Stimulated activated CD8-positive, alpha-beta memory T cell treated with anti-CD3 and anti-CD28 coated beads, Interleukin-4, amount 100 ng/mL, for 48 hours (primary cell): ENCODE results near the gene SLFN12.
"Not testable (repeated sequence)": the region's sequence is repeated elsewhere in the genome, so short reads cannot be mapped to it uniquely, and the experiment has no call there.

Experiments
- DNase-seq: peaks from one replicate; pipeline ENCODE4 v3.0.0-alpha.2; 2020

Gene SLFN12

GRCh38 chr17:35407531-35407930 is 24.8 kb downstream of the SLFN12 start:
- no peak for DNase-seq

- DNase-seq: no peak
Measured at GRCh38 chr17:35406568-35406967, 25.7 kb downstream of the SLFN12 start.

GRCh38 chr17:35404360-35404759 is 27.9 kb downstream of the SLFN12 start:
- no peak for DNase-seq

- not testable (repeated sequence) for DNase-seq
Measured at GRCh38 chr17:35393783-35394182, 38.5 kb downstream of the SLFN12 start.

GRCh38 chr17:35390663-35391062 is 41.6 kb downstream of the SLFN12 start:
- DNase-seq: no peak

GRCh38 chr17:35390156-35390555 is 42.1 kb downstream of the SLFN12 start:
- DNase-seq: no peak

- no peak for DNase-seq
Measured at GRCh38 chr17:35387496-35387895, 44.8 kb downstream of the SLFN12 start.

- DNase-seq: no peak
Measured at GRCh38 chr17:35377706-35378105, 54.6 kb downstream of the SLFN12 start.

GRCh38 chr17:35377068-35377467 is 55.2 kb downstream of the SLFN12 start:
- DNase-seq: no peak

- no peak for DNase-seq
Measured at GRCh38 chr17:35376245-35376644, 56.1 kb downstream of the SLFN12 start.

- no peak for DNase-seq
Measured at GRCh38 chr17:35374766-35375344, 57.4 kb downstream of the SLFN12 start.

GRCh38 chr17:35373984-35374765 is 58.1 kb downstream of the SLFN12 start:
- peak; percentile 70 for DNase-seq

GRCh38 chr17:35373534-35373983 is 58.7 kb downstream of the SLFN12 start, which contains the start of gene SLFN11:
SLFN11 (minus strand) TSS chr17:35373621; CDS start chr17:35363807, 9,814 bp downstream.
- DNase-seq: peak; percentile 98

- DNase-seq: peak; percentile 42
Measured at GRCh38 chr17:35372846-35373533, 59.3 kb downstream of the SLFN12 start.

GRCh38 chr17:35371934-35372333 is 60.4 kb downstream of the SLFN12 start:
- DNase-seq: no peak

- no peak for DNase-seq
Measured at GRCh38 chr17:35368081-35368830, 64.0 kb downstream of the SLFN12 start.

- DNase-seq: no peak
Measured at GRCh38 chr17:35361027-35361426, 71.3 kb downstream of the SLFN12 start.
